AG10803 (cell line): ENCODE results near the gene BLVRA.
"Not testable (repeated sequence)": the region's sequence is repeated elsewhere in the genome, so short reads cannot be mapped to it uniquely, and the experiment has no call there.

Experiments
- DNase-seq: peaks from one replicate; pipeline ENCODE4 v3.0.0; 2010; ENCODE audit warnings: low read depth
- H3K4me3 ChIP-seq: 2 replicates; pipeline ENCODE4 v1.5.1; 2011; ENCODE audit warnings: mild to moderate bottlenecking, low read length, control low read depth
- TF ChIP-seq, protein P1 (sequence below): conservative IDR thresholded peaks from 2 replicates; pipeline ENCODE4 v1.5.1; 2011; ENCODE audit warnings: mild to moderate bottlenecking, low read length, control low read depth, inconsistent platforms

BLVRA gene

DNA sequence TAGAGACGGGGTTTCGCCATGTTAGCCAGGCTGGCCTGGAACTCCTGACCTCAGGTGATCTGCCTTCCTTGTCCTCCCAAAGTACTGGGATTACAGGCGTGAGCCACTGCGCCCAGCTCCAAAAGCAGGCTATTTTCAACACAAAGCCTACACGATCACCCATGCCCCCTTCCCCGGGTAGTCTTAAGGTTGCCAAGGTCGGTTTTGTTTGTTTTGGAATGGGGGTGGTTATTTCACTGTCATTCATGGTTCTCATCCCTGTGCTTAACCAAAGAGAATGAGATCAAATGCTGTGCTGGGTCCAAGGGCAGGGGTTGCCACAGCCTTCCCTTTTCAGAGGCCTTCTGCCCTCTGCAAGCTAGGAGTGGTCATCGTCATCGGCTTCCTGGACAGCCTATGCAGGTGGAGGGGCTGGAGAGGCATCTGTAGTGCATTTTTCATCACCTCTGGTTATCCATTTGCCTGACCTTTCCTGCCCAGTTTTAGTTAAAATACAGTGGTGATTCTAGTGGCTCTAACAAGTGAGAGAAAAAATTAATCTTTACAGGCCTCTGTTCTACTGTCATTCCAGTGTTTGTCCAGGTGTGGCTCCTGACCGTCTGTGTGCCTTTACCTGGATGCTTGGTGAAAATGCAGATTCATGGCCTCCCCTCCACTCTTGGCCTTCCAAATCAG is 11.4 kb downstream of the BLVRA start:
- no peak for DNase-seq

DNA sequence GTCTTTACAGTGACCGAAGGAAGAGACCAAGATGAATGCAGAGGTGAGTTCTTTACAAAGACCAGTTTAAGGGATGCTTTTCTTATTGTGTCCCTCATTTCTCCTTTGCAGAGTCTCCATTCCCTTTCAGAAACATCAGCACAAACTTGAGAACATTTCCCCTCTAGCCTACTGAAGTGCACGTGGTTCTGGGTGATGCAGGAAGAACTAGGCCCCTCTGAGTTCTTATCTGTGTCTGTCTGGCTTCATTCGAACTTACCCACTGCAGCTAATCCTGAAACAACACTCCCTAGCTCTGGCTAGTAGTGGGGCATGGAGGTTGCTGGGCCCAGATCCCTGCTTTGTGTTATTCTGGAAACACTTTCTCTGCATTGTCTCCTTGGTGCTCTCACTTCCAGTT is 12.6 kb downstream of the BLVRA start:
- TF ChIP-seq, protein P1, sequence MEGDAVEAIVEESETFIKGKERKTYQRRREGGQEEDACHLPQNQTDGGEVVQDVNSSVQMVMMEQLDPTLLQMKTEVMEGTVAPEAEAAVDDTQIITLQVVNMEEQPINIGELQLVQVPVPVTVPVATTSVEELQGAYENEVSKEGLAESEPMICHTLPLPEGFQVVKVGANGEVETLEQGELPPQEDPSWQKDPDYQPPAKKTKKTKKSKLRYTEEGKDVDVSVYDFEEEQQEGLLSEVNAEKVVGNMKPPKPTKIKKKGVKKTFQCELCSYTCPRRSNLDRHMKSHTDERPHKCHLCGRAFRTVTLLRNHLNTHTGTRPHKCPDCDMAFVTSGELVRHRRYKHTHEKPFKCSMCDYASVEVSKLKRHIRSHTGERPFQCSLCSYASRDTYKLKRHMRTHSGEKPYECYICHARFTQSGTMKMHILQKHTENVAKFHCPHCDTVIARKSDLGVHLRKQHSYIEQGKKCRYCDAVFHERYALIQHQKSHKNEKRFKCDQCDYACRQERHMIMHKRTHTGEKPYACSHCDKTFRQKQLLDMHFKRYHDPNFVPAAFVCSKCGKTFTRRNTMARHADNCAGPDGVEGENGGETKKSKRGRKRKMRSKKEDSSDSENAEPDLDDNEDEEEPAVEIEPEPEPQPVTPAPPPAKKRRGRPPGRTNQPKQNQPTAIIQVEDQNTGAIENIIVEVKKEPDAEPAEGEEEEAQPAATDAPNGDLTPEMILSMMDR, result no peak
- DNase-seq, result no peak
- H3K4me3 ChIP-seq, result no peak overlapping the region

More for the DNA sequence above, 11.4 kb downstream of the BLVRA start:
- TF ChIP-seq, protein P1, result no peak
- H3K4me3 ChIP-seq, result no peak overlapping the region

DNA sequence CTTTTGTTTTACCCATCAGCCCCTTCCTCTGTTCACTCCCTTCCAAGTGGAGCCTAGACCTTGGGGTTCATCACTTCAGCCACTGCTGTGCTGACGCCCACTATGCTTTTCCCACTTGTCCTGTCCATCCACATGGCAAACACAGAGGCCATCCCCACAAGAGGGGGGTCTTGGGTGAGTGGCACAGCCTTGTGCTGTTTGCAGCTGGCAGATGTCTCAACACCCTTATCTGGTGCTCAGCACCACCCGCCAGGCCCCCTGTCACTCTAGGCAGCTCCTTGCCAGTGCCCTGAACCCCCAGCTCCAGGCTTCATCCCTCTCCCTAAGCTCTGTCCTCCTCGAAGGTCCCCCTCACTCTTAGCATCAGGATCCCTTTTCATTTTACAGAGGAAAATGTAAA is 13.1 kb downstream of the BLVRA start:
- no peak overlapping the region for H3K4me3 ChIP-seq
- TF ChIP-seq, protein P1, result no peak
- DNase-seq, result no peak

DNA sequence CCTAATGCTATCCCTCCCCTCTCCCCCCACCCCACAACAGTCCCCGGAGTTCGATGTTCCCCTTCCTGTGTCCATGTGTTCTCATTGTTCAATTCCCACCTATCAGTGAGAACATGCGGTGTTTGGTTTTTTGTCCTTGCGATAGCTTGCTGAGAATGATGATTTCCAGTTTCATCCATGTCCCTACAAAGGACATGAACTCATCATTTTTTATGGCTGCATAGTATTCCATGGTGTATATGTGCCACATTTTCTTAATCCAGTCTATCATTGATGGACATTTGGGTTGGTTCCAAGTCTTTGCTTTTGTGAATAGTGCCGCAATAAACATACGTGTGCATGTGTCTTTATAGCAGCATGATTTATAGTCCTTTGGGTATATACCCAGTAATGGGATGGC is 14.8 kb downstream of the BLVRA start:
- not testable (repeated sequence) for H3K4me3 ChIP-seq, DNase-seq

DNA sequence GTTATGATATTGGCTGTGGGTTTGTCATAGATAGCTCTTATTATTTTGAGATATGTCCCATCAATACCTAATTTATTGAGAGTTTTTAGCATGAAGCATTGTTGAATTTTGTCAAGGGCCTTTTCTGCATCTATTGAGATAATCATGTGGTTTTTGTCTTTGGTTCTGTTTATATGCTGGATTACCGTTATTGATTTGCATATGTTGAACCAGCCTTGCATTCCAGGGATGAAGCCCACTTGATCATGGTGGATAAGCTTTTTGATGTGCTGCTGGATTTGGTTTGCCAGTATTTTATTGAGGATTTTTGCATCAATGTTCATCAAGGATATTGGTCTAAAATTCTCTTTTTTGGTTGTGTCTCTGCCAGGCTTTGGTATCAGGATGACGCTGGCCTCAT is 16.8 kb downstream of the BLVRA start:
- not testable (repeated sequence) for H3K4me3 ChIP-seq, DNase-seq

DNA sequence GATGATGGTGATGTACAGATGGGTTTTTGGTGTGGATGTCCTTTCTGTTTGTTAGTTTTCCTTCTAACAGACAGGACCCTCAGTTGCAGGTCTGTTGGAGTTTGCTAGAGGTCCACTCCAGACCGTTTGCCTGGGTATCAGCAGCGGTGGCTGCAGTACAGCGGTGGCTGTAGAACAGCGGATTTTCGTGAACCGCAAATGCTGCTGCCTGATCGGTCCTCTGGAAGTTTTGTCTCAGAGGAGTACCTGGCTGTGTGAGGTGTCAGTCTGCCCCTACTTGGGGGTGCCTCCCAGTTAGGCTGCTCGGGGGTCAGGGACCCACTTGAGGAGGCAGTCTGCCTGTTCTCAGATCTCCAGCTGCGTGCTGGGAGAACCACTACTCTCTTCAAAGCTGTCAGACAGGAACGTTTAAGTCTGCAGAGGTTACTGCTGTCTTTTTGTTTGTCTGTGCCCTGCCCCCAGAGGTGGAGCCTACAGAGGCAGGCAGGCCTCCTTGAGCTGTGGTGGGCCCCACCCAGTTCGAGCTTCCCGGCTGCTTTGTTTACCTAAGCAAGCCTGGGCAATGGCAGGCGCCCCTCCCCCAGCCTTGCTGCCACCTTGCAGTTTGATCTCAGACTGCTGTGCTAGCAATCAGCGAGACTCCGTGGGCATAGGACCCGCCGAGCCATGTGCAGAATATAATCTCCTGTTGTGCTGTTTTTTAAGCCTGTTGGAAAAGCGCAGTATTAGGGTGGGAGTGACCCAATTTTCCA is 20.0 kb downstream of the BLVRA start:
- DNase-seq, H3K4me3 ChIP-seq: not testable (repeated sequence)

DNA sequence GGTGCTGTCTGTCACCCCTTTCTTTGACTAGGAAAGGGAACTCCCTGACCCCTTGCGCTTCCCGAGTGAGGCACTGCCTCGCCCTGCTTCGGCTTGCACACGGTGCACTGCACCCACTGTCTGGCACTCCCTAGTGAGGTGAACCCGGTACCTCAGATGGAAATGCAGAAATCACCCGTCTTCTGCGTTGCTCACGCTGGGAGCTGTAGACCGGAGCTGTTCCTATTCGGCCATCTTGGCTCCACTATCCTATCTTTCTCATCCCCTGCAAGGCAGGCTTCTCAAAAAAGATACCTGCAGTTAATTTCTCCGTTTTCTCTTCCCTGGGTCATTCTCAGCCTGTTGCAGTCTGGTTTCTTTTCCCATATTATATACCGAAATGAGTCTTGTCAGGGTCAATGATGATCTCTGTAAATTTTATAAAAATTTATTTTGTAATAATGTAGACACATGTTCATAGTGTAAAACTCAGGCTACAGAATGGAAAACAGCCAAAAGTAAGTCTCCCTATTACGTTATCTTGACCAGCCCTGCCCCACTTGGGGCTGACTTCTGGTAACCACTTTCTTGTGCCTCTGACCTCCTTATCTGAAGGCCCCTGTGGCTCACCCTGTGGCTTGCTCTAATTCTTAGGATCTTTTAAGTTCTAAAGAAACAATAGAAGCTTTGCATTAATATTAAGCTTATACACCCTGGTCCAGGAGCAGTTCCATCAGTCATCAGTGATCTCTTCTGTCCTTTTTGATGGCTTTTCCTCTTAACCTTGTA is 20.7 kb downstream of the BLVRA start:
- no peak overlapping the region for H3K4me3 ChIP-seq
- DNase-seq, result no peak
- TF ChIP-seq, protein P1, result no peak

DNA sequence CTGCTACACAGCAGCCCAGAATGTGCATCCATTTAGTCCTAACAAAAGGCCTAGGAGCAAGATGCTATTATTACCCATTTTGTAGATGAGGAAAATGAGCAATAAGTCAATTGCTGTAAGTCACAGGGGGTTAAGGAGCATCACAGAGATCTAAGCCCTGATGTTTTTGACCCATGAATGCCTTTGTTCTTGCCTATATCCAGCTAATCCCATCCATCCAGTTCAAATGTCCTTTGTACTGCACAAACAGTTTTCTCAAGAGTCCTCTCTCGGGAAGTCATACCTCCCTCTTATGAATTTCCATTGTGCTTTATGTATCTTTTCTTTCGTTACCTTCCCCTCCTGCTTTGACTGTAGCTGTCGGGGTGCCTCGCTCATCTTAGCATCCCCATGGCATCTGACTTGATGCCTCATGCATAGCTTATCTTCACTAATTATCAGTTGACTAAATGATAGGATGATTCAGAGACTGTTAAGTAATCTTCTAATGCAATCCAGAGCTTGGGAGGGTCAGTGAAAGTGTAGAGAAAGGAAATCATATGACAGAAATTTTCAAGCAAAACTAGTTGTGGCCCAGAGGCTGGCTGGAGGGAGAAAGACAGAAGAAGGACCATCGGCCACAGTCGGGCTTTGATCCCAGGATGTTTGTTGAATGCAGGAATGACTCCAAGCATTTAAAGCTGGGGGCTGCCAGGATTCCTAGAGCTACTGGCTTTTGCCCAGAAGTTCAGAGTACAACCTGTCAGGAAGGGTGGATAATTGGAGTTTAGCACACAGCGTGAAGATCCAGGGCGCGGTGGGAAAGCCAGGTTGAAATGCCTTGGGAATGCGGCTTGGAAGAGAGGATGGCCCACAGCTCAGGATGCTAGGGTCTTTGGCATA is 23.5 kb downstream of the BLVRA start:
- TF ChIP-seq, protein P1, result no peak
- H3K4me3 ChIP-seq, result no peak overlapping the region
- DNase-seq, result peak; percentile 65
